ENCODE measurements around the gene EPB41L2.

The EPB41L2 gene

DNA sequence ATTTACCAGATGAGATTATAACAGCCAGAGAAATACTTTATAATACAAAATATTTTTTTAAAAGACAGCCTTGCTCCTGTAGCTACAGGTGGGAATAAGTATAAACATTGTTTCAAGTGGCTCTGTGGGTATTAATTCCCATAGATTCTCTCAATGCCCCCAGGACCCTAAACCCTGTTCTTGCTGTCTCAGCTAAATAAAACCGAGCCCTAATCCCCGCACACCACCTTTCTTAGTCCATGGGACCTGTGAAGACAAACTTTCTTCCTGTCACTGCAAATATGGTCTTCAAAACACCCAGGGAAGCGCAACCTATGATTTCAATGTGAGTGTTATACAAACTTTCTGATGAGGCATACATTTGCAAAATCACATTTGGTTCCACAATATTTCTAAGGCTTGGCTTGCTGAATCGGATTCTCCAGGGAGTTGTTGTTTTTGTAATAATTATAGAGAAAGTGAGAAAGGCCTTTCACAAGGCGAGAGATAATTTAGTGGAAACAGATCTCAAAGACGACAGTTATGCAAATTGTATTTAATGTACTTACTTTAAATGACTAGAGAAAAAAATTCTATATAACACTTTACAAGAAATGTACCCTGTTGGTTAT is 224.7 kb downstream of the EPB41L2 start:
- TF ChIP-seq, protein P1, sequence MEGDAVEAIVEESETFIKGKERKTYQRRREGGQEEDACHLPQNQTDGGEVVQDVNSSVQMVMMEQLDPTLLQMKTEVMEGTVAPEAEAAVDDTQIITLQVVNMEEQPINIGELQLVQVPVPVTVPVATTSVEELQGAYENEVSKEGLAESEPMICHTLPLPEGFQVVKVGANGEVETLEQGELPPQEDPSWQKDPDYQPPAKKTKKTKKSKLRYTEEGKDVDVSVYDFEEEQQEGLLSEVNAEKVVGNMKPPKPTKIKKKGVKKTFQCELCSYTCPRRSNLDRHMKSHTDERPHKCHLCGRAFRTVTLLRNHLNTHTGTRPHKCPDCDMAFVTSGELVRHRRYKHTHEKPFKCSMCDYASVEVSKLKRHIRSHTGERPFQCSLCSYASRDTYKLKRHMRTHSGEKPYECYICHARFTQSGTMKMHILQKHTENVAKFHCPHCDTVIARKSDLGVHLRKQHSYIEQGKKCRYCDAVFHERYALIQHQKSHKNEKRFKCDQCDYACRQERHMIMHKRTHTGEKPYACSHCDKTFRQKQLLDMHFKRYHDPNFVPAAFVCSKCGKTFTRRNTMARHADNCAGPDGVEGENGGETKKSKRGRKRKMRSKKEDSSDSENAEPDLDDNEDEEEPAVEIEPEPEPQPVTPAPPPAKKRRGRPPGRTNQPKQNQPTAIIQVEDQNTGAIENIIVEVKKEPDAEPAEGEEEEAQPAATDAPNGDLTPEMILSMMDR (IDR thresholded peaks at IDR 0.05): no peak

DNA sequence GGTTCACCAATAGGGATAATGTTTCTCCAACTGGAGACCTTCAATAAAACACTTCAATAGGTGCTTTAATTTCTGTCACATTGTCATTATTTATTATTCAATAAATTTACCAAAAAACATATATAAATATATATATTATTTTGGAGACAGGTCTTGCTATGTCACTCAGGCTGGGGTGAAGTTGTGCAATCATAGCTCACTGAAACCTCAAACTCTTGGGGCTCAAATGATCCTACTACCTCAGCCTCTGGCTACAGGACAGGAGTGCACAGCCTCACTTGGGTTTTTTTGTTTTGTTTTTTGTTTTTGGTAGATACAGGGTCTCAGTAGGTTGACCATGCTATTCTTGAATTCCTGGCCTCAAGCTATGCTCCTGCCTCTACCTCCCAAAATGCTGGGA is 226.0 kb downstream of the EPB41L2 start:
- TF ChIP-seq, protein P1 (IDR thresholded peaks at IDR 0.05): no peak

DNA sequence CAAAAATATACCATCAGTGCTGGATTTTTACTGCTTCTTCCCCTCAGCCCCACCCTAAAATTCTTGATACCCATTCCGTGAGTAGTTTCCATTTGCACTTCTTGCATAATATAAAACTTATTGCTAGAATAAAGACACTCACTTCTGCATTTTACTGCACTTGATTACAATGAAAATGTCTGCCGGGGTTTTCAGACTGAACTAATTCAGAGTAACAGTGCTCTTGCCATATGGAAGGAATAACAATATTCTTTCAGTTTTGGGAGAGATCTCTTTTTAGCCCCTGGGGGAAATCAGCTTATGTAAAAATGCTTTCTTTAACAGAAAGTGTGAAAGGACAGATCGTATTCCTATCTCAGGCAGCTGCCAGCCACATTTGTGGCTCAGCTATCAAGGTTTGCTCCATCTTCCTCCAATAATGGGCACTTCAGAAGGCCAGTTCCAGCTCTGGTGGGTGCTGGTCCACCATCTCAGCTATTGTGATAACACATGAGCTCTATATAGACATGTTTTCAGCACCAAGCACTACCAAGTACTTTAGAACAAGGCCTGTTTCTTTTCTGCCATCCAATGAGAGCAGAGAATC is 226.9 kb downstream of the EPB41L2 start:
- TF ChIP-seq, protein P1 (IDR thresholded peaks at IDR 0.05): no peak

DNA sequence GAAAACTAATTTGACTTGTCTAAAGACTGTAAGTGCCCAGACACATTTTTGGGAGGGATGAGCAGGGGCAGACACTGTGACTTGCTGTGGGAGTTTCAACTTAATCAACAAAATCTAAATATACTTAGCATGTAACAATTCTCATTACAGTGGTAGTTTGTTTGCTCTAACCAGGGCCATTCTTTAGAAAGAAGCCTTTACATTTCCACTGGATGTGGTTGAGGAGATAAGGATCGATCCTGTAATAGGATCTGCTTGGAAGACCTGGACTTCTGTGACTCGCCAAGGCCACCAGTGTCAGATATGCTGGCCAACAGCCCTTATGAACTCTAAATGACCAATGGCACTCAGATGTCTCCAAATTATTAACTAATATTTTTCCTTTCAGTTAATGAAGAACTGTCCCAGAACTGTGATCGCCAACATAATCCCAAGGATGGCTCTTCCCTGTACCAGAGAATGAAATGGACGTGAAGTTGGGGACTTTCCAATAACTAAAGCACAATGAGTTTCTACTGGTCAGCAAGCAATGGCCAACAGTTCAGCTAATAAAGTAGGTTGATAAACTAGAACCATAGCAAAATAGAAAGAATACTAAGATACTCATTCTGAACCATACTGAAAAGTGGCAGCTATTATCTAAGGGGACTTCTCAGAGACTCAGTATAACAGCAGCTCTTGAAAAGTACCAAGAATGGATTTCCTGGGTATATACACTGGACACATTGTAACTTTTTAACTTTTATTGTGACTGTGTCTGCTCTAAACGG is 228.4 kb downstream of the EPB41L2 start:
- TF ChIP-seq, protein P1 (IDR thresholded peaks at IDR 0.05): no peak

DNA sequence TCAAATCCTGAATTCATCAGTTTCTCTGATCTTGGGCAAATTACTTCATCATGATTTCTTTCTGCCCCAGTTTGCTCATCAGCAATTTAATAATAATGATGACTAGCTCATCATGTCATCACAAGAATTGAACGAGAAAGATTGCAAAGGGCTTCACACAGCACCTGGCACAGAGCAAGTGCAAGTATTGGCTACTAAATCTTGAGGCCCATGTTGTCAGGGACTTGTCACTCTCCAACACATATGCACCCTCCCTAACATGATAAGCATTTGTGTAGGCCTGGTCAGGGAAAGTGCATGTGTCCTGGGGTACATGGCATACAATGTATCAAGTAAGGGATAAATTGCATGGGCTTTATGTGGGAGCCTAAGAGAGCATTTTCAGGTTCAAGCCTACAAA is 229.5 kb downstream of the EPB41L2 start:
- TF ChIP-seq, protein P1 (IDR thresholded peaks at IDR 0.05): no peak

DNA sequence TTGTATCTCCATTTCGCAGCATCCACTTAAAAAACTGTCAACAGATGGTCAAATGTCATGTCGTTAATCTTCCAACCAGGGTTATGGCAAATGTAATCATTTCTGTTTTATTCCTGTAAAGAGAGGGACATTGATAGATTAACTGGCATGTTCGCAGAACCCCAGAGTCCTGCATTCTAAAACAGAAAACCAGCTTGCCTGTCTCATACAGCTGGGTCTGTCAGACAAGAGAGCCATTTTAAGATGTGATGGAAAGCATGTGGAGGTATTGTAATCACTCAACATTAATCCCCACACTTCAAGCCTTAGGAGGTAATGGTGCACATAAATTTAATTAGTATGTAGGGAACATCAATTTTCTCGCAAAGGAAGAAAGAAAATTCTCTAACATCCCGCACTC is 231.4 kb downstream of the EPB41L2 start:
- TF ChIP-seq, protein P1 (IDR thresholded peaks at IDR 0.05): no peak

- TF ChIP-seq, protein P1 (IDR thresholded peaks at IDR 0.05): no peak
Measured at GRCh38 chr6:130829333-130829910, 233.6 kb downstream of the EPB41L2 start.
